H9 (cell line): ENCODE results near the gene TLR3. TPM values are rescaled to one million over a fixed set of nuclear protein-coding genes. Genes with fewer than 3 reads are reported as not detected.

Experiments used
- DNase-seq: peaks from one replicate; pipeline ENCODE4 v3.0.0-alpha.2; 2017
- H2AFZ ChIP-seq: one replicate; pipeline ENCODE4 v1.6.1; 2013; ENCODE audit warnings: mild to moderate bottlenecking, low read length, control low read depth, moderate library complexity
- H2AK5ac ChIP-seq: 2 replicates; pipeline ENCODE4 v1.6.1; 2013; ENCODE audit warnings: low read length, control low read depth, mixed read lengths; ENCODE audit not compliant: insufficient read length
- H2BK120ac ChIP-seq: one replicate; pipeline ENCODE4 v1.6.1; 2013; ENCODE audit warnings: low read depth, mild to moderate bottlenecking, low read length, control low read depth, inconsistent platforms; ENCODE audit not compliant: poor library complexity, severe bottlenecking
- H2BK12ac ChIP-seq: 2 replicates; pipeline ENCODE4 v1.6.1; 2013; ENCODE audit warnings: low read length, control low read depth, mixed read lengths, low read depth; ENCODE audit not compliant: insufficient read length
- H2BK15ac ChIP-seq: 2 replicates; pipeline ENCODE4 v1.6.1; 2013; ENCODE audit warnings: low read depth, low read length, control low read depth
- H2BK20ac ChIP-seq: one replicate; pipeline ENCODE4 v1.6.1; 2013; ENCODE audit warnings: low read depth, mild to moderate bottlenecking, low read length, control low read depth, inconsistent platforms; ENCODE audit not compliant: poor library complexity, severe bottlenecking
- H2BK5ac ChIP-seq: 2 replicates; pipeline ENCODE4 v1.6.1; 2013; ENCODE audit warnings: low read length, control low read depth, mixed read lengths; ENCODE audit not compliant: insufficient read length
- H3K14ac ChIP-seq: 2 replicates; pipeline ENCODE4 v1.6.1; 2013; ENCODE audit warnings: low read length, control low read depth; ENCODE audit not compliant: insufficient read depth
- H3K18ac ChIP-seq: 2 replicates; pipeline ENCODE4 v1.6.1; 2013; ENCODE audit warnings: low read depth, mild to moderate bottlenecking, mixed read lengths, low read length, control low read depth; ENCODE audit not compliant: insufficient read length
- H3K23ac ChIP-seq: 2 replicates; pipeline ENCODE4 v1.6.1; 2013; ENCODE audit warnings: low read length, control low read depth, mixed read lengths, low read depth; ENCODE audit not compliant: insufficient read length
- H3K23me2 ChIP-seq: 2 replicates; pipeline ENCODE4 v1.6.1; 2013; ENCODE audit warnings: low read depth, mild to moderate bottlenecking, mixed read lengths, low read length, control low read depth; ENCODE audit not compliant: insufficient read length, poor library complexity, severe bottlenecking
- H3K27ac ChIP-seq: 2 replicates; pipeline ENCODE4 v1.5.1; 2013; ENCODE audit warnings: low read length, control low read depth, mixed read lengths, low read depth; ENCODE audit not compliant: insufficient read length
- H3K27me3 ChIP-seq: 2 replicates; pipeline ENCODE4 v1.6.1; 2013; ENCODE audit warnings: low read length, control low read depth, inconsistent platforms; ENCODE audit not compliant: insufficient read depth
- H3K4ac ChIP-seq: 2 replicates; pipeline ENCODE4 v1.6.1; 2013; ENCODE audit warnings: low read depth, mild to moderate bottlenecking, control low read depth, inconsistent platforms, low read length, moderate library complexity
- H3K4me1 ChIP-seq: 2 replicates; pipeline ENCODE4 v1.6.1; 2013; ENCODE audit warnings: low read length, control low read depth, inconsistent platforms; ENCODE audit not compliant: insufficient read depth
- H3K4me2 ChIP-seq: 2 replicates; pipeline ENCODE4 v1.6.1; 2013; ENCODE audit warnings: low read length, control low read depth, mixed read lengths; ENCODE audit not compliant: insufficient read length, insufficient read depth
- H3K56ac ChIP-seq: 2 replicates; pipeline ENCODE4 v1.6.1; 2013; ENCODE audit warnings: low read depth, mild to moderate bottlenecking, mixed read lengths, low read length, control low read depth; ENCODE audit not compliant: insufficient read length
- H3K79me1 ChIP-seq: 2 replicates; pipeline ENCODE4 v1.6.1; 2013; ENCODE audit warnings: low read depth, mild to moderate bottlenecking, moderate library complexity, low read length, control low read depth, inconsistent platforms; ENCODE audit not compliant: insufficient read depth, poor library complexity, severe bottlenecking
- H3K79me2 ChIP-seq: 2 replicates; pipeline ENCODE4 v1.6.1; 2013; ENCODE audit warnings: low read length, control low read depth, inconsistent platforms; ENCODE audit not compliant: insufficient read depth
- H3K9ac ChIP-seq: 2 replicates; pipeline ENCODE4 v1.6.1; 2013; ENCODE audit warnings: low read length, control low read depth, mixed read lengths; ENCODE audit not compliant: insufficient read length; ENCODE audit errors: extremely low read depth
- H3K9me3 ChIP-seq: one replicate; pipeline ENCODE4 v1.6.1; 2013; ENCODE audit warnings: low read depth, low read length, inconsistent platforms; ENCODE audit not compliant: control insufficient read depth
- H3T11ph ChIP-seq: one replicate; pipeline ENCODE4 v1.6.1; 2013; ENCODE audit warnings: mild to moderate bottlenecking, low read length, control low read depth, inconsistent platforms
- H4K20me1 ChIP-seq: one replicate; pipeline ENCODE4 v1.6.1; 2013; ENCODE audit not compliant: control insufficient read depth, insufficient read length, insufficient read depth
- H4K5ac ChIP-seq: 2 replicates; pipeline ENCODE4 v1.6.1; 2013; ENCODE audit warnings: low read depth, mild to moderate bottlenecking, mixed read lengths, low read length, control low read depth; ENCODE audit not compliant: insufficient read length
- H4K8ac ChIP-seq: replicated peaks from 2 replicates; pipeline ENCODE4 v1.6.1; 2013; ENCODE audit warnings: low read length, control low read depth, mixed read lengths, low read depth; ENCODE audit not compliant: insufficient read length
- H4K91ac ChIP-seq: 2 replicates; pipeline ENCODE4 v1.6.1; 2013; ENCODE audit warnings: low read depth, mild to moderate bottlenecking, moderate library complexity, mixed read lengths, low read length, control low read depth; ENCODE audit not compliant: insufficient read length
- H3K27ac Mint-ChIP-seq, 3 experiments: 2 replicates in 2 of 3; 3 replicates in 1 of 3; pipeline ENCODE4 v1.8.0; 2020 to 2021; ENCODE audit warnings: mixed read lengths in 3 of 3, mild to moderate bottlenecking in 1 of 3, moderate library complexity in 1 of 3
- H3K27me3 Mint-ChIP-seq: 2 replicates; pipeline ENCODE4 v1.8.0; 2021; ENCODE audit warnings: low read depth, mild to moderate bottlenecking, moderate library complexity, mixed read lengths
- H3K36me3 Mint-ChIP-seq, 3 experiments: 2 replicates in 2 of 3; 3 replicates in 1 of 3; pipeline ENCODE4 v1.8.0; 2020 to 2021; ENCODE audit warnings: low read depth in 3 of 3, mixed read lengths in 3 of 3; ENCODE audit not compliant: insufficient read depth in 1 of 3
- H3K4me1 Mint-ChIP-seq, 2 experiments: 2 replicates each; pipeline ENCODE4 v1.8.0; 2020; ENCODE audit warnings: mixed read lengths in 2 of 2
- H3K4me3 Mint-ChIP-seq, 2 experiments: 2 replicates in 1 of 2; 3 replicates in 1 of 2; pipeline ENCODE4 v1.8.0; 2020 to 2021; ENCODE audit warnings: mild to moderate bottlenecking in 2 of 2, mixed read lengths in 2 of 2, moderate library complexity in 1 of 2
- H3K9me3 Mint-ChIP-seq, 2 experiments: 2 replicates in 1 of 2; 3 replicates in 1 of 2; pipeline ENCODE4 v1.8.0; 2020; ENCODE audit warnings: mild to moderate bottlenecking in 2 of 2, mixed read lengths in 2 of 2, moderate library complexity in 1 of 2
- WGBS: extraction: QIAGEN DNeasy Blood & Tissue Kit; methylation state at CpG from one replicate; pipeline ENCODE4 v1.1.7; 2013; ENCODE audit warnings: missing lambda C conversion rate, low lambda C conversion rate, mixed read lengths; ENCODE audit not compliant: insufficient read length; ENCODE audit errors: extremely low coverage; 5-methylcytosine and 5-hydroxymethylcytosine counted together
- total RNA-seq: library from RNA; stranded (reverse); gene quantifications from 2 replicates; pipeline ENCODE4 v1.2.1, GENCODE V29; 2021
- TF ChIP-seq, protein P1 (sequence below): fragments of 200-600 bp; sonication (generic); conservative IDR thresholded peaks from 3 replicates; pipeline ENCODE4 v1.8.0; 2021; ENCODE audit warnings: antibody characterized with exemption, mild to moderate bottlenecking

Gene TLR3
- total RNA-seq, 1 experiment from 2014 or later, result 0.92 TPM

DNA sequence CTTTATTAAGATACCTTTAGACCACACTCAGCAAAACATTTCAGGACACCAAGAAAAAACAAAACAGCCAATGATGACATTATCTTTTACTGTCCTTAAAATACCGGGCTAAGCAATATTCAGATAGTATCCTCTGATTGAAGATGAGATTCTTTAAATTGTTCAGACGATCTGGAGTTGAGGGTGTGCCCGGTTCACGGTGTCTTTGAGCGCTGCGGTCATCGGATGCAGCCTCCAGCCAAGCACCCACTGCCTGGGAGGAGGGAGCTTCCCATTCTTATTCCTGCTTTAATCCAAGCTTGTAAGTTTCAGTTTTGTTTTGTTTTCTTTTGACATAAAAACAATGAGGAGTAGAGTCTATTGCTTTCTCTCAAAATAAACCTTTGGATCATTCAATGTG lies 49.6 kb downstream of the TLR3 start:
- Histone ChIP-seq H2BK20ac (no peak overlapping the region), H3K4me1 (no peaks in the 10 kb centered on the region), H3K23ac (no peak overlapping the region), H2AFZ (no peak overlapping the region), H3K79me1 (peaks cover 3% of the 10 kb centered on the region), H3K27me3 (no peaks in the 10 kb centered on the region), H3K14ac (no peak overlapping the region), H3K23me2 (no peaks in the 10 kb centered on the region), H4K91ac (no peak overlapping the region), H3T11ph (no peak overlapping the region), H2BK15ac (no peak overlapping the region), H3K56ac (no peak overlapping the region), H2BK5ac (no peak overlapping the region), H3K9me3 (no peaks in the 10 kb centered on the region), H2AK5ac (no peak overlapping the region), H3K9ac (no peak overlapping the region), H3K4me2 (no peak overlapping the region), H3K79me2 (no peaks in the 10 kb centered on the region), H4K8ac (no peak overlapping the region), H4K5ac (no peak overlapping the region), H4K20me1 (no peaks in the 10 kb centered on the region), H2BK12ac (no peak overlapping the region), H3K27ac (no peak overlapping the region), H3K18ac (no peak overlapping the region), H3K4ac (no peak overlapping the region), H2BK120ac (no peak overlapping the region)
- Mint-ChIP-seq H3K27me3 (peaks cover 10% of the 10 kb centered on the region), H3K9me3 (no peaks in the 10 kb centered on the region; a peak in 1 of 5 replicates), H3K4me3 (no peak overlapping the region), H3K27ac (no peak overlapping the region), H3K4me1 (peaks cover 17% of the 10 kb centered on the region in 2 experiments), H3K36me3 (peaks cover 0 to 3% (median 0%) of the 10 kb centered on the region in 3 experiments; a peak in 3 of 7 replicates)
- TF ChIP-seq, protein P1, sequence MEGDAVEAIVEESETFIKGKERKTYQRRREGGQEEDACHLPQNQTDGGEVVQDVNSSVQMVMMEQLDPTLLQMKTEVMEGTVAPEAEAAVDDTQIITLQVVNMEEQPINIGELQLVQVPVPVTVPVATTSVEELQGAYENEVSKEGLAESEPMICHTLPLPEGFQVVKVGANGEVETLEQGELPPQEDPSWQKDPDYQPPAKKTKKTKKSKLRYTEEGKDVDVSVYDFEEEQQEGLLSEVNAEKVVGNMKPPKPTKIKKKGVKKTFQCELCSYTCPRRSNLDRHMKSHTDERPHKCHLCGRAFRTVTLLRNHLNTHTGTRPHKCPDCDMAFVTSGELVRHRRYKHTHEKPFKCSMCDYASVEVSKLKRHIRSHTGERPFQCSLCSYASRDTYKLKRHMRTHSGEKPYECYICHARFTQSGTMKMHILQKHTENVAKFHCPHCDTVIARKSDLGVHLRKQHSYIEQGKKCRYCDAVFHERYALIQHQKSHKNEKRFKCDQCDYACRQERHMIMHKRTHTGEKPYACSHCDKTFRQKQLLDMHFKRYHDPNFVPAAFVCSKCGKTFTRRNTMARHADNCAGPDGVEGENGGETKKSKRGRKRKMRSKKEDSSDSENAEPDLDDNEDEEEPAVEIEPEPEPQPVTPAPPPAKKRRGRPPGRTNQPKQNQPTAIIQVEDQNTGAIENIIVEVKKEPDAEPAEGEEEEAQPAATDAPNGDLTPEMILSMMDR, result no peak
- no peak for DNase-seq
- WGBS, result no CpG with 5 or more reads among the region's 7 CpGs
